Measurements from ENCODE around the gene HOXD4. TPM values are rescaled to one million over a fixed set of nuclear protein-coding genes. Genes with fewer than 3 reads are reported as not detected.

HOXD4 gene
- total and polyA plus RNA-seq, 12 donors: 0.13 to 1.6 (median 0.40) TPM; not detected in 2

DNA sequence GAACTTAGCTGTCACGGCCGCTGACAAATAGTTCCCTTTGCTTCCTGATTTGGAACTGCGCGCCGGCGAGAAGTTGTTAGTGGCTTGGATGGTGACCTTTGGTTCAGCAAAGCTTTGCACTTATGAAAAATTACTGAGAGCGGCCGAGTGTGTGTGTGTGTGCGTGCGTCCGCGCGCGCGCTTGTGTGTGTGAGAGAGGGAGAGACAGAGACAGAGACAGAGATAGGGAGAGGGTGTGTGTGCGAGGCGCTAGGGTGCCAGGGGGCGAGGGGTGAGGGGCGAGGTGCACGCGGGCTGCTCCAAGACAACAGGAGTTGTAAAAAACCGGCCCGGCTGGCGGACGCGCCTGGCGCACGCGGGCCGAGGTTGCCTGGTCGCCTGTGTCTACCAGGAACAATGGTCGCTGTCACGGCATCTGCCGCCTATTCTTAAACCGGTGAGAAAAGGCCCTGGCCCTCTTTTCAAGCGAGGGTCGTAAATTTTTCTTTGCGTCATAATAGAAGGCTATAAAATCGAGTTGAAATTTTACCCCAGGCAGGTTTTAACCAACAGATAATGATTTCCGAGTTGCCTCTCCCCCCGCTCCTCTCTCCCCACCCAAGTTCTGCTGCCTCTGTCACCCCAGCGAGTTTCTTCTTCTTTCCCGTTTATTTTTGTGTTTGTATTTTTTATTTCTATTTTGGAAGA, 6.3 kb downstream of the HOXD4 start:
- Histone ChIP-seq H3K27me3 (peaks cover 56 to 100% (median 100%) of the 10 kb centered on the region in 7 donors), H3K27ac (no peak overlapping the region), H3K4me1 (peaks cover 7 to 47% (median 21%) of the 10 kb centered on the region in 9 donors), H3K9me3 (no peaks in the 10 kb centered on the region), H3K4me3 (peak overlapping the region in 4 of 10 donors; percentile 3 to 39 (median 22)), H3K36me3 (no peaks in the 10 kb centered on the region)
- no peak for DNase-seq
- ATAC-seq: no peak
- intact Hi-C loops (cut with DNase I): no loop called here
- no peak for TF ChIP-seq CTCF (IDR thresholded peaks at IDR 0.05)
- 6 to 9% methylated on average over 43 of the region's 43 CpGs for WGBS, 2 donors

DNA sequence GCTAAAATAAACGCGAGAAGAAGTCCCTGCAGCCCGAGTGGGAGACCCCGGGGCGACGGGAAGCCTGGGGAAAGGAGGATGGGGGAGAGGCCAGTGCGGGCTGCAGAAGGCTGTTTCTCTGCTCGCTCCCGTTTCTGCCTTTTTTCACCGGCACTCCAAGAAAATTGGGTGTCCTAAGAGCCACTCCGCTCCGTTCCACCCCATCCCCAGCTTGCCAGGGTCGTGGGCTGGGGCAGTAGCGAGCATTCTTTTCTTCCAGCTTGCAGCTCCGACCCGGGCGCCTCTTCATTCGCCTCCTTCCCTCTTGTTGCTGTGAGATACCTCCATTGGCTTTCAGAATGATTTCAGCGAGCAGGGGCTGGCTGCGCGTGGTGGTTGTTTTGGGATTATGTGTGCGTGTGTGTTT, 6.8 kb downstream of the HOXD4 start:
- Histone ChIP-seq H3K4me3 (peak overlapping the region in 2 of 10 donors; percentile 13 to 39), H3K27me3 (peaks cover 56 to 100% (median 100%) of the 10 kb centered on the region in 7 donors)
- WGBS, 2 donors: 6 to 19% methylated on average over 22 of the region's 22 CpGs

GRCh38 chr2:176158855-176159662, 7.7 kb downstream of the HOXD4 start:
- H3K27me3 ChIP-seq: peaks cover 61 to 100% (median 100%) of the 10 kb centered on the region in 7 donors
- ATAC-seq: no peak
- peaks cover 7 to 47% (median 21%) of the 10 kb centered on the region in 9 donors for H3K4me1 ChIP-seq
- H3K9me3 ChIP-seq: no peaks in the 10 kb centered on the region
- no peak for TF ChIP-seq CTCF (IDR thresholded peaks at IDR 0.05)
- 9 to 22% methylated on average over 37 to 39 of the region's 39 CpGs for WGBS, 2 donors
- intact Hi-C loops (cut with DNase I): no loop called here
- peak overlapping the region in 1 of 10 donors; percentile 15 for H3K27ac ChIP-seq
- H3K4me3 ChIP-seq: peak overlapping the region in 3 of 10 donors; percentile 13 to 37 (median 22)
- no peaks in the 10 kb centered on the region for H3K36me3 ChIP-seq
- no peak for DNase-seq

More for the DNA sequence above, 6.8 kb downstream of the HOXD4 start:
- Histone ChIP-seq H3K4me1 (peaks cover 7 to 47% (median 21%) of the 10 kb centered on the region in 9 donors), H3K36me3 (no peaks in the 10 kb centered on the region), H3K9me3 (no peaks in the 10 kb centered on the region), H3K27ac (no peak overlapping the region)
- intact Hi-C loops (cut with DNase I): no loop called here
- ATAC-seq (no peak), DNase-seq (no peak)
- TF ChIP-seq CTCF (IDR thresholded peaks at IDR 0.05): no peak

DNA sequence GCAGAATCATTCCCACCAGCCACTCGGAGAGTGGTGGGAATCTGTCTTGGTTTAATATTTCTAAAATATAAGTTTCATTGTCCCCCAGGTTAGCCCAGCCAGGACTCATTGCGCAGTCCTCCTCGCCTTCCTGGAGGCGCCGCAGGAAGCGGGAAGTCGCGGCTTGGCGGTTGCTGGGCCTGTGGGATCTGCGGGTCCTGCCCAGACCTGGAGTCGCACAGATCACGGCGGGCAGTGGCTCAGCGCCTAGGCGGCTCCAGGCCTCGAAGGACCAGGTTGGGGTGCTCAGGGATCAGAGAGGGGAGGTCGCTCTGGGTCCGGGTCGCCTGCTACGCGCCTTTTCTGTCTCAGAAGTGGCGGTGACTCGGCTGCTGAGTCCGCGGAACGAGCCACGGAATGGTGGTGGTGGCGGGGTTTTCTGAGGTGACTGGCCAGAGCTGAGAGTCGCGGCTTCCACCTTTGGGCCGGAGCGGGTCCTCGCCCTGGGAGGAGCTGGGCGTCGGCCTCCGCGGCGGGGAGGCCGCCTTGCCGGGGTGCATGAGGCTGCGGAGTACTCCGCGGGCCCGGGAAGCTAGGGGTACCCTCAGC, 8.4 kb downstream of the HOXD4 start:
- Histone ChIP-seq H3K4me1 (peaks cover 7 to 47% (median 24%) of the 10 kb centered on the region in 9 donors), H3K9me3 (no peaks in the 10 kb centered on the region), H3K27ac (peak overlapping the region in 1 of 10 donors; percentile 15), H3K36me3 (no peaks in the 10 kb centered on the region), H3K27me3 (peaks cover 68 to 100% (median 100%) of the 10 kb centered on the region in 7 donors), H3K4me3 (peak overlapping the region in 5 of 10 donors; percentile 5 to 37 (median 20))
- TF ChIP-seq CTCF (IDR thresholded peaks at IDR 0.05): no peak
- no peak for DNase-seq
- intact Hi-C loops (cut with DNase I): no loop called here
- WGBS, 2 donors: 4 to 9% methylated on average over 44 of the region's 44 CpGs
- peak in 2 of 8 donors; percentile 30 to 53 for ATAC-seq

Measured in heart right ventricle (tissue), 16 donors.